Activated CD8-positive, alpha-beta T cell treated with anti-CD3 and anti-CD28 coated beads for 36 hours (primary cell): ENCODE measurements around the gene ACAD8. TPM values are rescaled to one million over a fixed set of nuclear protein-coding genes. Genes with fewer than 3 reads are reported as not detected.
A peak's percentile ranks its signal among the peaks of the same experiment; 100 is the strongest.

Experiments
- ATAC-seq: fragments of 200-7000 bp; cut with Tn5 transposase; one replicate; pipeline ENCODE4 v1.10.0; 2021; ENCODE audit warnings: mild to moderate bottlenecking, moderate library complexity
- CTCF ChIA-PET: fragments of 350-600 bp; sonication (Branson Sonifier 250); formaldehyde crosslinking; loops from one replicate; lab custom pipeline; 2021; ENCODE audit warnings: antibody characterized with exemption; lab: Charles Lee
- POLR2A ChIA-PET: fragments of 350-600 bp; sonication (Branson Sonifier 250); formaldehyde crosslinking; loops from one replicate; lab custom pipeline; 2021; ENCODE audit warnings: antibody characterized with exemption; lab: Charles Lee
- DNase-seq: peaks from one replicate; pipeline ENCODE4 v3.0.0-alpha.2; 2020
- H3K27ac Mint-ChIP-seq: one replicate; pipeline ENCODE4 v1.8.0; 2021; ENCODE audit warnings: mild to moderate bottlenecking, mixed read lengths
- H3K27me3 Mint-ChIP-seq: one replicate; pipeline ENCODE4 v1.8.0; 2021; ENCODE audit warnings: mixed read lengths
- H3K36me3 Mint-ChIP-seq: one replicate; pipeline ENCODE4 v1.8.0; 2021; ENCODE audit warnings: low read depth, mixed read lengths
- H3K4me1 Mint-ChIP-seq: one replicate; pipeline ENCODE4 v1.8.0; 2021; ENCODE audit warnings: low read depth, mixed read lengths
- H3K4me3 Mint-ChIP-seq: one replicate; pipeline ENCODE4 v1.8.0; 2021; ENCODE audit warnings: mild to moderate bottlenecking, moderate library complexity, mixed read lengths
- H3K9me3 Mint-ChIP-seq: one replicate; pipeline ENCODE4 v1.8.0; 2021; ENCODE audit warnings: mixed read lengths
- CTCF ChIP-seq: fragments of 200-600 bp; IDR thresholded peaks from one replicate; pipeline ENCODE4 v1.8.0; 2022; ENCODE audit warnings: antibody characterized with exemption, mild to moderate bottlenecking
- intact Hi-C: fragments of 100-400 bp; cut with micrococcal nuclease; formaldehyde crosslinking; loops from one replicate; pipeline ENCODE4 v1.10.0; 2022
- total RNA-seq, 2 experiments: library from RNA; stranded (reverse); gene quantifications; one replicate each; pipeline ENCODE4 v1.2.3, GENCODE V29; 2021

Gene ACAD8
- total RNA-seq, 2 experiments from 2014 or later = 13.1 to 13.8 TPM

DNA sequence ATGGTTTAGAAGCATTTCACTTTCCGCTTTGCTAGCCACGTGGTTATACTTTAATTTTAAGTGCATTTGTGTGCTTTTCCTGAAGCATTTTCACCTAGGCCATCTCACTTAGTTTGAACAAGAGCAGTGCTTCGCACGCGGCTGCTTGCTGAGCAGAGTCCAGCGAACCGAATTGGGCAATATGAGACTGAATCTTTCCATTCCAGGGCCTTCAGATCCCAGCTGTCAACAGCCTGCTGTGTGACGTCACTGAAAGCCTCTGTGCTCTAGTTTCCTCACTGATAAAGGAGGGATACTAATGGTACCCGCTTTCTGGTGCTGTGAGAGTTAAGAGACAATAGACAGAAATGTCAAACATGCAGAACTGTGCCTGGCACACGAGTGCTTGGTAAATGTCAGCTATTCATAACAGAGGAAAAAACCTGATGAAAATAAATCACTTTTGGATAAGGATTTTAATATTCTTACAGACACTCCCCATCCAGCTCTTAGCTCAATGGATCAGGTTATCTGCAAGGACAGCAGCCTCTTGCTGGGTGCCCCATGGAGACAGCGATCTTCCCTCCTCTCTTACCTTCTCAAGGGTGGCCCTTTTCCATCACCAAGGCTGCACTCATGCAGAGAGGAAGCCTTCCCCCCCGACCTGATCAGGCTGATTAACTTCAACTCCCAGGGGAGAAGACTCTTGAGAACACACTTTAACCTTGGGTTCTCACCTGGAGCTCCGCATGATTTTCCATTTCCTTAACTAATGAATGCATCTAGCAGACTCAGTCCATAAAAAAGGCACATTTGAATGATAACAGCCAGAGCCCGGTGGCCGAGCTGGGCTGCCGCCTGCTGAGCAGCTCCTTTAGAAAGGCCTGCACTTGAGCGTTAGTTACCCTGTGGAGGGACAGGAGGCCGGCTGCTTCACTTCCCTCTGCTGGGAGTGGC is 19.3 kb downstream of the ACAD8 start:
- Mint-ChIP-seq H3K27ac (no peak overlapping the region), H3K4me1 (peaks cover 36% of the 10 kb centered on the region)
- intact Hi-C loops = no loop called here

GRCh38 chr11:134273317-134273712 is 19.9 kb downstream of the ACAD8 start:
- ATAC-seq (no peak), DNase-seq (no peak)
- intact Hi-C loops = no loop called here
- Mint-ChIP-seq H3K27ac (no peak overlapping the region), H3K4me1 (peaks cover 36% of the 10 kb centered on the region), H3K4me3 (no peak overlapping the region), H3K9me3 (no peaks in the 10 kb centered on the region), H3K27me3 (peaks cover 4% of the 10 kb centered on the region), H3K36me3 (peaks cover 14% of the 10 kb centered on the region)
- POLR2A ChIA-PET = interaction anchor here (1.4 to 2.4 kb wide), 4 partner anchors 10 to 48 kb away, joined by 4 to 9 read pairs (median 6); partner anchors contain the start of genes ACAD8, NCAPD3, THYN1 and VPS26B
- TF ChIP-seq CTCF = no peak
- CTCF ChIA-PET = interaction anchor here (1.0 to 8.7 kb wide), 5 partner anchors 10 to 87 kb away, joined by 3 to 76 read pairs (median 4); no protein-coding TSS in a partner anchor

More for the DNA sequence above, 19.3 kb downstream of the ACAD8 start:
- DNase-seq = no peak
- Mint-ChIP-seq H3K36me3 (peaks cover 9% of the 10 kb centered on the region), H3K4me3 (no peak overlapping the region), H3K27me3 (peaks cover 4% of the 10 kb centered on the region), H3K9me3 (no peaks in the 10 kb centered on the region)
- no peak for ATAC-seq
- CTCF ChIA-PET = interaction anchor here (1.0 to 8.7 kb wide), 5 partner anchors 9 to 87 kb away, joined by 3 to 76 read pairs (median 4); no protein-coding TSS in a partner anchor
- POLR2A ChIA-PET = interaction anchor here (0.6 to 2.4 kb wide), 5 partner anchors 10 to 802 kb away, joined by 3 to 9 read pairs (median 4); partner anchors contain the start of genes ACAD8, NCAPD3, THYN1 and VPS26B
- no peak for TF ChIP-seq CTCF

DNA sequence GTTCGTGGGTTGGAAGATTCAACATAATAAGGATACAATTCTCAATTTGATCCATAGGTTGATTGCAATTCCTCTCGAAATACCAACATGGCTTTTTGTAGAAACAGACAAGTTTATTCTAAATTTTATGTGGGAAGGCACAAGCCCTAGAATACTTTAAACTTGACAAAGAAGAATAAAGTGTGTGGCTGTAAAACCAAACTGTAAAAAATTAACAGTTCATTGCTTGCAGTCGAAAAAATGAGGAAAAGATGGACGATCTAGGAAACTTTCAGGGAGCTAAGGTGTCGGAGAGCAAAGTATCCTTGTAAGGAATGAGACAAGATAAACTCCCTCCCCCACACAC is 21.8 kb downstream of the ACAD8 start:
- Mint-ChIP-seq H3K4me3 (peak overlapping the region; percentile 88), H3K36me3 (peaks cover 23% of the 10 kb centered on the region), H3K9me3 (peaks cover 2% of the 10 kb centered on the region), H3K27ac (peak overlapping the region; percentile 96), H3K4me1 (peaks cover 41% of the 10 kb centered on the region), H3K27me3 (peaks cover 4% of the 10 kb centered on the region)
- ChIA-PET POLR2A (interaction anchor here (2.1 to 3.9 kb wide), 4 partner anchors 9 to 58 kb away, joined by 5 to 28 read pairs (median 12); partner anchors contain the start of genes GLB1L2, NCAPD3 and VPS26B), CTCF (interaction anchor here (0.9 to 8.7 kb wide), 8 partner anchors 12 to 74 kb away, joined by 3 to 76 read pairs (median 7); partner anchors contain the start of genes ACAD8 and VPS26B)
- DNase-seq (no peak), ATAC-seq (no peak)
- no peak for TF ChIP-seq CTCF
- intact Hi-C loops = no loop called here

DNA sequence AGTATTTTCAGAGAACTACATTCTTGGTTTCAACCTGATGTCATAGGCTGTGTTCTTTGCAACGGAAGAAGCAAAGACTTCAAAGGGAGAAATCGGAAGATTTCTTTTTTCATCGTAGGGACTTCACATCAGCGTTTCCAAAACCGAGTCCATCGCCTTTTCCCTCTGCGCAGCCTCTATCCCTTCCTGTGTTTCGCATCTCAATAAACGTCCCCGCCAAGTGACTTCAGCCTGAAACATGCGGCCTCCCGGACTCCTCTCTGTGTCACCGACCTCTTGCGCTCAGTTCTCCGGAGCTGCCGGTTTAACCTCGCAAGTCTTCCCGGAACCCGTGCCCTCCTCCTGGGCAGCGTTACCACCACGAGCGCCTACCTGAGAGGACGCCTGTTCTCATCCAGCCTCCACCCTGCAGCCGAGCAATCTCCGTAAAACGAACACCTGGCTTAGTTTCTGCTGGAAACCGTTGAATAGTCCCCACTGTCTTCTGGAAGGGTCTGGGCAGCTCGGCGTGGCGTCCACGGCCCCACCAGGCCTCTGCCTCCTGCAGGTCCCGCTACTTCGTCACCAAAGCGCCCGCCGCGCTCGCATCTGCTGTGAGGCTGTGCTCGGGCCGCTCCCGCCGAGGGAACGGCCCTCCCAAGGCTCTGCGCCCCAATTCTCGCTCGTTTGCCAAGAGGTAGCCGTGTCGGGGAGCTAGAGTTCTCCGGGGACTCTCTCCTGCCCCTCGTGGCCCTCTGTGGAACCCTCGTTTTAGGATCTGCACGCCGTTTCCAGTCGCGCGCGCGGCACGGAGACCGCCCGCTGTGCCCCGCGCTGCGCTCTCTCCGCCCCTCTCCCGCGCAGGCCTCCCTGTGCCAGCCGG is 22.4 kb downstream of the ACAD8 start, which contains the start of gene GLB1L3:
Gene GLB1L3, plus strand, starts transcription at position 846 of the 862 bp plus-strand sequence. CDS start 362 bp downstream, outside the sequence.
- peak; percentile 87 for DNase-seq
- CTCF ChIA-PET = interaction anchor here (0.7 to 8.7 kb wide), 11 partner anchors 8 to 160 kb away, joined by 3 to 76 read pairs (median 7); partner anchors contain the start of genes ACAD8 and VPS26B
- Mint-ChIP-seq H3K9me3 (peaks cover 2% of the 10 kb centered on the region), H3K4me3 (peak within 1 kb of the TSS; percentile 88), H3K4me1 (peaks cover 35% of the 10 kb centered on the region), H3K36me3 (peaks cover 23% of the 10 kb centered on the region), H3K27me3 (peaks cover 4% of the 10 kb centered on the region), H3K27ac (peak within 1 kb of the TSS; percentile 96)
- POLR2A ChIA-PET = interaction anchor here (0.9 to 3.9 kb wide), 7 partner anchors 10 to 57 kb away, joined by 3 to 28 read pairs (median 8); partner anchors contain the start of genes GLB1L2, NCAPD3 and VPS26B
- peak; percentile 52 for TF ChIP-seq CTCF
- intact Hi-C loops = no loop called here
- peak; percentile 89 for ATAC-seq
